AG04449 (cell line): ENCODE measurements around the gene NR2E1.

Source experiments
- CTCF ChIA-PET: fragments of 350-600 bp; formaldehyde crosslinking; extraction: SDS; loops from one replicate; lab custom pipeline; 2021; ENCODE audit warnings: antibody characterized with exemption; lab: Yijun Ruan, JAX
- POLR2A ChIA-PET: fragments of 400-600, 350-600 bp; formaldehyde crosslinking; extraction: SDS; loops from one replicate; lab custom pipeline; 2020; ENCODE audit warnings: antibody characterized with exemption, inconsistent platforms; lab: Yijun Ruan, JAX
- DNase-seq: peaks from one replicate; pipeline ENCODE4 v3.0.0-alpha.2; 2010; ENCODE audit warnings: low read depth, low spot score
- H3K4me3 ChIP-seq: 2 replicates; pipeline ENCODE4 v1.5.1; 2011; ENCODE audit warnings: low read depth, mild to moderate bottlenecking, control low read depth, low read length
- TF ChIP-seq, protein P1 (sequence below): IDR thresholded peaks from one replicate; pipeline ENCODE4 v1.5.1; 2011; ENCODE audit warnings: mild to moderate bottlenecking, moderate library complexity, low read length, control low read depth, inconsistent platforms; ENCODE audit not compliant: insufficient read depth; ENCODE audit errors: missing control alignments

The NR2E1 gene

DNA sequence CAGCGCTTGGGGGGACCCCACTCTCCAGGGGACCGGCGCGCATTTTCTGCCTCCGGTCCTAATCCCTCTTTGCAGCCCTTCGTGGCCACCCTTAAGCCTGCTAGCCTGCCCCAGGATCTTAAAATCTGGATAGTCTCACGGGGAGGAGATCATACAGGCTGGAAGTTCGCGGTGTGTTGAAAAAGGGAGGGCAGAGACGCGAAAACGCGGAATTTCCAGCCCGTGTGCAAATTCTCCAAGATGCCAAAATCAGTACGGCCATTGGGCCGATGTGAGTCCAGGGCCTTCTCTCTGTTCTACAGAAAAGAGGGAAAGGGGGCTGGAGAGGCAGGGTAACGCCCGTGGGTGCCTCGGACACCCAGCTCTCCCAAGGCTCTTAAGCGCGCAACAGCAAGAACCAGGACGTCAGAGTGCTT lies 9.4 kb downstream of the NR2E1 start:
- POLR2A ChIA-PET: no interaction called here
- TF ChIP-seq, protein P1, sequence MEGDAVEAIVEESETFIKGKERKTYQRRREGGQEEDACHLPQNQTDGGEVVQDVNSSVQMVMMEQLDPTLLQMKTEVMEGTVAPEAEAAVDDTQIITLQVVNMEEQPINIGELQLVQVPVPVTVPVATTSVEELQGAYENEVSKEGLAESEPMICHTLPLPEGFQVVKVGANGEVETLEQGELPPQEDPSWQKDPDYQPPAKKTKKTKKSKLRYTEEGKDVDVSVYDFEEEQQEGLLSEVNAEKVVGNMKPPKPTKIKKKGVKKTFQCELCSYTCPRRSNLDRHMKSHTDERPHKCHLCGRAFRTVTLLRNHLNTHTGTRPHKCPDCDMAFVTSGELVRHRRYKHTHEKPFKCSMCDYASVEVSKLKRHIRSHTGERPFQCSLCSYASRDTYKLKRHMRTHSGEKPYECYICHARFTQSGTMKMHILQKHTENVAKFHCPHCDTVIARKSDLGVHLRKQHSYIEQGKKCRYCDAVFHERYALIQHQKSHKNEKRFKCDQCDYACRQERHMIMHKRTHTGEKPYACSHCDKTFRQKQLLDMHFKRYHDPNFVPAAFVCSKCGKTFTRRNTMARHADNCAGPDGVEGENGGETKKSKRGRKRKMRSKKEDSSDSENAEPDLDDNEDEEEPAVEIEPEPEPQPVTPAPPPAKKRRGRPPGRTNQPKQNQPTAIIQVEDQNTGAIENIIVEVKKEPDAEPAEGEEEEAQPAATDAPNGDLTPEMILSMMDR: no peak
- no peak overlapping the region for H3K4me3 ChIP-seq
- DNase-seq: no peak
- CTCF ChIA-PET: no interaction called here

DNA sequence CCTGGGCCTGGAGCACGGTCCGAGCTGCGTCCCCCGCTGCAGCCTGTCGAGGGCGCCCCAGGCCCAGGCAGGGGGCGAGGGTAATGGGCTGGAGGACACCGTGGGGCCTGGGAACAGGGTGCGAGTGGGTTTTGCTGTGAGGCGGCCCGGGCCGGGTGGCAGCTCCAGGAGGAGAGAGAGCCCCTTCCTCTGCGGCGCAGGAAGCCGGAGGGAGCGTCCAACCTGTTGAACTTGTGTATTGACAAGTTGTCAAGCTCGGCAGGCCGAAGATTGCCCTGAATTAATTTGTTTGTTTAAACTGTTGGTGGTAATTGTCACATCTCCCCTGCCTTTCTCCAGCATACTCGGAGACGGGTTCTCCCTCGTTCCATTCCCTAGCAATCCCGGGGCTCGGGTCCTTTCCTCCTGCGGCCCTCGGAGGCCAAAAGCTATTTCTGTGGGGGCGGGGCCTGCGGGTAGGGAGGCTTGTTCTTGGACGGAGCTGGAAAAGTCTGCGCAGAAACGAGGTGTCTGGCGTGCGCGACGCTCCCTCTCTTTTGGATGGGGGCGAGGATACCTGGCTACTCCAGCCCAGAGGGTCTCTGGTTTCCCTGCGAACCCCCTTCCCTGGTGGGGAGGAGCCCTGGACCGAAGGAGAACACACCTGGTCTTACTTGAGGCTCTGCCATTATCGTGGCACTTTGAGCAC lies 9.9 kb downstream of the NR2E1 start:
- CTCF ChIA-PET: no interaction called here
- TF ChIP-seq, protein P1: no peak
- no peak for DNase-seq
- POLR2A ChIA-PET: no interaction called here
- no peak overlapping the region for H3K4me3 ChIP-seq

- POLR2A ChIA-PET: no interaction called here
- CTCF ChIA-PET: no interaction called here
- DNase-seq: no peak
- TF ChIP-seq, protein P1: no peak
- H3K4me3 ChIP-seq: no peak overlapping the region
These were observed 10.7 kb downstream of the NR2E1 start for GRCh38 chr6:108176281-108177089.

- no peak overlapping the region for H3K4me3 ChIP-seq
- no peak for DNase-seq
- CTCF ChIA-PET: no interaction called here
- POLR2A ChIA-PET: no interaction called here
- TF ChIP-seq, protein P1: no peak
These were observed 13.9 kb downstream of the NR2E1 start for GRCh38 chr6:108179741-108180140.

DNA sequence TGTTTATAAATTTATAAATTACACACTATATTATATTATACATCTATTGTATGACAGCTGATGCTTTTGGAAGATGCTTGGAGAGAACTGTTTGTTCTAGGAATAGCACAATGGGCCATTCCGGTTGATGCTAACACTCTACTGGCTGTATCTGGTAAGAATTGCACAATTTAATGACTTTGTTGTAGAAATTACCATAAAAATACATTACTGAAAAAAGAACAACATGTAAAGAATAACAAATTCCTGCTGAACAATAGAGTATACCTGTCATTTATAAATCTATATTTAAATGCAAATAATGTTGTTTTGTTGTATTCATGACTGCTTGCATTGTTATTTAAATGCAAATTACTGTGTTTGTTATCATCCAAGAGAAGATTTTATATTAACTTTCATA lies 14.4 kb downstream of the NR2E1 start:
- no peak overlapping the region for H3K4me3 ChIP-seq
- ChIA-PET POLR2A (no interaction called here), CTCF (no interaction called here)
- TF ChIP-seq, protein P1: no peak
- DNase-seq: no peak

DNA sequence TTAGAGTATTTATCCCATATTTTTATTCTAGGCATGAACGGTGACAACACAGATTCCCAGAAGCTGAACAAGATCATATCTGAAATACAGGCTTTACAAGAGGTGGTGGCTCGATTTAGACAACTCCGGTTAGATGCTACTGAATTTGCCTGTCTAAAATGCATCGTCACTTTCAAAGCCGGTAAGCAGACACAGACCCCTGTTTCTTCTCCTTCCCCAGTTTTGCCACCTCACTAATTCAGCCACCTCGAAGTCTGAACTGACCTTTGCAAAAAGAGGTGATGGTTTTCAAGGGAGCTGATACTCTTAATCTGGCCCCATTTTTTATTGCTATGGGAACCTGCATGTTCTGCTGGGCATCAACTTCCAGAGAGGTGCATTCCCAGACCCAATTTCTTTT lies 15.0 kb downstream of the NR2E1 start:
- H3K4me3 ChIP-seq: no peak overlapping the region
- CTCF ChIA-PET: no interaction called here
- POLR2A ChIA-PET: no interaction called here
- DNase-seq: no peak
- TF ChIP-seq, protein P1: no peak
